Osteoblast (primary cell): ENCODE data around the gene PRKCQ. TPM values are rescaled to one million over a fixed set of nuclear protein-coding genes. Genes with fewer than 3 reads are reported as not detected.

Experiments used
- DNase-seq: peaks from one replicate; pipeline ENCODE4 v3.0.0; 2011; ENCODE audit warnings: low spot score, mixed read lengths; ENCODE audit not compliant: insufficient read length; ENCODE audit errors: missing footprints
- H2AFZ ChIP-seq: 2 replicates; pipeline ENCODE4 v1.6.0; 2011; ENCODE audit warnings: mild to moderate bottlenecking, low read length
- H3K27ac ChIP-seq: 2 replicates; pipeline ENCODE4 v1.5.1; 2011; ENCODE audit warnings: mild to moderate bottlenecking, low read depth, low read length, moderate library complexity
- H3K27me3 ChIP-seq: 2 replicates; pipeline ENCODE4 v1.6.0; 2012; ENCODE audit warnings: mild to moderate bottlenecking, control low read depth, inconsistent platforms, low read length, moderate library complexity; ENCODE audit not compliant: insufficient read depth
- H3K36me3 ChIP-seq: 2 replicates; pipeline ENCODE4 v1.5.1; 2011; ENCODE audit warnings: mild to moderate bottlenecking, low read length, control low read depth, moderate library complexity; ENCODE audit not compliant: insufficient read depth
- H3K4me1 ChIP-seq: 2 replicates; pipeline ENCODE4 v1.5.1; 2011; ENCODE audit warnings: mild to moderate bottlenecking, low read length, control low read depth, moderate library complexity; ENCODE audit not compliant: insufficient read depth
- H3K4me2 ChIP-seq: 2 replicates; pipeline ENCODE4 v1.6.0; 2011; ENCODE audit warnings: mild to moderate bottlenecking, low read length; ENCODE audit not compliant: insufficient read depth
- H3K4me3 ChIP-seq: fragments of 200-600 bp; sonication (generic); 3 replicates; pipeline ENCODE4 v1.5.1; 2012; ENCODE audit warnings: mild to moderate bottlenecking, low read length, inconsistent platforms; ENCODE audit not compliant: insufficient read depth
- H3K79me2 ChIP-seq: 2 replicates; pipeline ENCODE4 v1.6.0; 2012; ENCODE audit warnings: mild to moderate bottlenecking, low read length, control low read depth, inconsistent platforms; ENCODE audit not compliant: insufficient read depth
- H3K9me3 ChIP-seq: 2 replicates; pipeline ENCODE4 v1.5.1; 2011; ENCODE audit warnings: low read depth, low read length, control low read depth
- H4K20me1 ChIP-seq: 2 replicates; pipeline ENCODE4 v1.6.0; 2012; ENCODE audit warnings: mild to moderate bottlenecking, low read length, control low read depth; ENCODE audit not compliant: insufficient read depth
- CTCF ChIP-seq: IDR thresholded peaks from 2 replicates; pipeline ENCODE4 v1.5.1; 2011; ENCODE audit warnings: mild to moderate bottlenecking, low read depth, low read length, moderate library complexity; ENCODE audit errors: extremely low read depth
- total RNA-seq: library from RNA; depleted of rRNA; stranded (reverse); fragments of >200 nt; gene quantifications from 2 replicates; pipeline ENCODE4 v1.2.3, GENCODE V29; 2012

PRKCQ gene
- total RNA-seq, 1 donor, result not detected

DNA sequence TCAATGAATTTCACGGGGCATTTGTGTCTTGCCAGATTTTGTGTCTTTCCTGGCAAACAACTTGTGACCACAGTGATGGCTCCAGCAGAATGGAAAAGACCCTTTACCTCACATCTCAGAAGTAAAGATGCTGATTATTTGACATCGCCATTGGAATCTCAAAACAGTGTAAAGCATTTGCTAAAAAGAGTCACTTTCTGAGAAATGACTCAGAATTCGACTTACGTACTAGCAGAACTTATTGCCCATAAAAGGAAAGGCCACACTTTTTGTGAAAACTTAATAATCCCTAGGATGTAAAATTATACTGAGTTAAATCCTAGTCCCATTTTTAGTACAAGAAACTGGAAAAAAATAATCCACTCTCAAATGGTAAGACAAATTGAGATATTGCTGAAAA is 35.9 kb upstream of the PRKCQ start:
- no peak overlapping the region for H3K4me3 ChIP-seq
- H3K9me3 ChIP-seq, result no peaks in the 10 kb centered on the region
- H3K36me3 ChIP-seq, result no peaks in the 10 kb centered on the region
- no peaks in the 10 kb centered on the region for H3K4me1 ChIP-seq
- no peaks in the 10 kb centered on the region for H4K20me1 ChIP-seq
- no peak overlapping the region for H3K27ac ChIP-seq
- DNase-seq, result no peak
- H2AFZ ChIP-seq, result no peak overlapping the region
- no peaks in the 10 kb centered on the region for H3K79me2 ChIP-seq
- H3K4me2 ChIP-seq, result no peak overlapping the region
- no peak for TF ChIP-seq CTCF
- H3K27me3 ChIP-seq, result no peaks in the 10 kb centered on the region

- no peaks in the 10 kb centered on the region for H3K4me1 ChIP-seq
- H3K4me2 ChIP-seq, result no peak overlapping the region
These were observed 32.3 kb upstream of the PRKCQ start for GRCh38 chr10:6612371-6612770.

GRCh38 chr10:6610647-6611046 is 30.6 kb upstream of the PRKCQ start:
- Histone ChIP-seq H3K27ac (no peak overlapping the region), H3K9me3 (no peaks in the 10 kb centered on the region), H3K4me1 (no peaks in the 10 kb centered on the region), H4K20me1 (no peaks in the 10 kb centered on the region), H3K36me3 (no peaks in the 10 kb centered on the region), H3K4me3 (no peak overlapping the region), H3K4me2 (no peak overlapping the region), H3K79me2 (no peaks in the 10 kb centered on the region), H3K27me3 (no peaks in the 10 kb centered on the region), H2AFZ (no peak overlapping the region)
- DNase-seq, result no peak
- no peak for TF ChIP-seq CTCF

More at GRCh38 chr10:6612371-6612770, 32.3 kb upstream of the PRKCQ start:
- Histone ChIP-seq H3K36me3 (no peaks in the 10 kb centered on the region), H2AFZ (no peak overlapping the region), H4K20me1 (no peaks in the 10 kb centered on the region), H3K27ac (no peak overlapping the region), H3K27me3 (no peaks in the 10 kb centered on the region), H3K4me3 (no peak overlapping the region), H3K9me3 (no peaks in the 10 kb centered on the region), H3K79me2 (no peaks in the 10 kb centered on the region)
- no peak for DNase-seq
- TF ChIP-seq CTCF, result no peak

DNA sequence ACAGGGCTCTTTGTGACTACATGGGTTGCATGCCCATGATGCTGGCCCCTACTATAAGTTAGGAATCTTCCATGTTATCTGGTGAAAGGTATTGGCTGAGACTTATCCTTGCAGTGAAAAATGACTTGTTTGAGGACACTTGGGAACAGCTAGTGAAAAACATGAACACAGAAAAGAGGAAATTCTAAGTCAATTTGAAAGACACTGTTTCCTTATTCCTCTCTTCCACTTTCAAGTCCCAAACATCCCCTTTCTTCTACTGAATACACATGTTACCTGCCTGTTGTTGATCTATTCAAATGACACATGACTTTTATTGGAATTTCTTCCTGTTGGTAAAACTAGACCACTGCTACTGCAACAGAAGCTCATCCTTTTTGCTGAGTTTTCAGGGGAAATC is 29.5 kb upstream of the PRKCQ start:
- no peaks in the 10 kb centered on the region for H3K4me1 ChIP-seq
- no peak overlapping the region for H3K4me3 ChIP-seq
- no peaks in the 10 kb centered on the region for H3K27me3 ChIP-seq
- no peak for DNase-seq
- H3K27ac ChIP-seq, result no peak overlapping the region
- TF ChIP-seq CTCF, result no peak
- H2AFZ ChIP-seq, result no peak overlapping the region
- H3K9me3 ChIP-seq, result no peaks in the 10 kb centered on the region
- no peaks in the 10 kb centered on the region for H3K79me2 ChIP-seq
- H4K20me1 ChIP-seq, result no peaks in the 10 kb centered on the region
- H3K36me3 ChIP-seq, result no peaks in the 10 kb centered on the region
- H3K4me2 ChIP-seq, result no peak overlapping the region
